GM18873 (cell line): ENCODE results near the gene WDR43.

ENCODE experiments used
- ATAC-seq: cut with Tn5 transposase; IDR thresholded peaks from one replicate; pipeline ENCODE4 v1.9.1; 2021; ENCODE audit warnings: mild to moderate bottlenecking, moderate library complexity, moderate number of reproducible peaks; ENCODE audit not compliant: unreplicated experiment, low FRiP score

WDR43 gene

DNA sequence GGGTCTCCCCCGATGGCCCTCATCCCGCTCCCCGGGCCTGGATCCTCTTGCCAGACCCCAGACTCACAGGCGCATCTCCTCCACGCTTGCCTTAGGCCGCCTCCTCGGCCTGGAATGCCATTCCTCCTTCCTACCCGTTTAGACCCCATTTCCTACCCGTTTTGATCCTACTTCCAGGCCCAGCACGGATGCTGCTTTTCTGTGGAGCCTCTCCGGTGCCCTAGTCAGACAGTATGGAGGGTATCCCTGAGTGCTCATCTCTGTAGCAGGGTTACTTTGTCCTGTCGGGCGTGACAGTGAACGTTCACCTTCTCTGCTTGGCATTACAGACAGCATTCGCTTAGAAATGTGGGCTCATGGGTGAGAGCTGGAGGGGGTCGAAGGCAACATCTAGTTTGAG, 96.0 kb downstream of the WDR43 start:
- no peak for ATAC-seq

DNA sequence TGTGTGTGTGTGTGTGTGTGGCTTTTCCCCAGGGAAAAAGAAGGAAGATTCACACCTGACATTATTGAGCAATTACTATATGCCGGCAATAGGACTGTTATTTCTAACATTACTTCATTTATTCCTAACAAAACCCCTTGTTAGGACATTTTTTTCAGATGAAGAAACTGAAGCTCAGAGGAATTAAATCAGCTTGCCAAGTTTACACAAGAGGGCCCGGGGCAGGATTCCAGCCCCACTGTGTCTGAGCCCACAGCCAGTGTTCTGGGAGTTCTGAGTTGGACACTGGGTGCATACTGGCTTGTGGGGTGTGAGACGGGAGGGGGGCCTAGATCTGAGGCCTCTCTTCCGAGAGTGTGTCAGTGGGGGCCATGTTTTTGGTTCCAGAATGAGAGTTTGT, 96.6 kb downstream of the WDR43 start:
- no peak for ATAC-seq

DNA sequence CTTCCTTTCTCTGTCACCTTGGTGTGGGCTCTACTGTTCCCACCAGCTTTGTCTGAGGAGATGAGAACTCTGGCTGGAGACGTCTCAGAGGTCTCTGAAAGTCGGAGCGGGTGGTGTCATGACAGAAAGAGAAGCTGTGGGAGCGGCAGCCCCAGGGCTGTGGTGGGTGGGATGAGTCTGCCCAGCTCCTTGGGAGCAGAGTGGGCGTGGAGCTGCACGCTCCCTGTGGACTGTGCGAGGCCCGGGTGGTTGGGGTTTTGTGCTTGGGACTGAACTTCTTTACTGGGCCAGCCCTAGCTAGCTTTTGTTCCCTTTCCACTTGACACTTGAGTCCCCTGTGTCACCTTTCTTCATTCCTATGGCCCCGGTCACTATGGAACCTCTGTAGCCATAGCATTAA, 97.0 kb downstream of the WDR43 start:
- no peak for ATAC-seq

DNA sequence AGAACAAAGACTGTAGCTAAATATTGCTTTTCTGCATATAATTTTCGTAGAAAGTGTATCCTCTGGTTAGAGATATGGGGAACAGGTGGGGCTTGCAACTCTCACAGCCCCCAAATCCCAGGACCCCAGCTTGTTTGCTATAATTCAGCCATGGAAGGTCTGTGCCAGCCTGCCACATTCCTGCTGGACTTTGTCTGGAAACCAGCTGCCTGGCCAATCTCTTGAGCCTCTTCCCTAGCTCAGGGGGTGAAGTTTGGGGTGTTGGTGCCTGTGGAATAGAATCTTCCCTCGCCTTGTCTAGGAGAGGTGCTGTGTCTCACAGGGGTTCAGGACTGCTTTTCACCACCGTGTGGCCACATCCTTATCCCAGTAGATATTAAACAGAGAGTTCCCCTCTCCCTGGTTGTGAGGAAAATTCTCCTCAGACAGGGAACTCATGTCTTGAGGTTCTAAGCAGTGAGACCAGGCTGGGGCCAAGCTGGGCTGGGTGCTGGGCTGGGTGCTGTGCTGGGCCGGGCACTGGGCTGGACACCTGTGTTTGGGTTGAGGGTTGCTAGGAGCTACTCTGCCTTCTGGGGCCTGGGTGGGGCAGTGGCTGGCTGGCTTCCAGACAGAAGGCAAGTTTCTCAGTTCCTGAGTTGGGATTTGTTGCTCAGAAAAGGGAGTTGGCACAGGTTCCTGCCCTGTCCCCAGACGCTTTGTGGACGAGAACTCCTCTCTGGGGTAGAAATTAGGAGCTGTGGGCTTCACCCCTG, 98.9 kb downstream of the WDR43 start:
- ATAC-seq, result no peak

DNA sequence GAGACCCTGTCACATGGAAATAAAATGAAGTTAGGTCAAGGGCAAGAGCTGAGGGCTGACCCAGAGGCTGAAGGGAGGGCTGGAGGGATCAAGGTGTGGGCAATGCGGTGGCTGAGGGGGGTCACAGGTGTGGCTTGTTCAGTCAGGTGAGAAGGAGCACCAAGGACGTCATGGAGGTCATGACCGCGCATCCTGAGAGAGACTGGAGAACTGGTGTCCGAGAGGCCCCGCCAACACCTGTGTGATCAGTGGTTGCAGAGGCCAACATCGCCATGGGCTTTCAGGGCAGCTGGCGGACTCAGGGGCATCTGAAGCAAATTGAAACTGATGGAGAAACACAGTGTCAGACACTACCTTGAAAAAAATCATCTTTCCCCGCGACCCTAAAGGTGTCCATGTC, 99.6 kb downstream of the WDR43 start:
- ATAC-seq, result no peak

DNA sequence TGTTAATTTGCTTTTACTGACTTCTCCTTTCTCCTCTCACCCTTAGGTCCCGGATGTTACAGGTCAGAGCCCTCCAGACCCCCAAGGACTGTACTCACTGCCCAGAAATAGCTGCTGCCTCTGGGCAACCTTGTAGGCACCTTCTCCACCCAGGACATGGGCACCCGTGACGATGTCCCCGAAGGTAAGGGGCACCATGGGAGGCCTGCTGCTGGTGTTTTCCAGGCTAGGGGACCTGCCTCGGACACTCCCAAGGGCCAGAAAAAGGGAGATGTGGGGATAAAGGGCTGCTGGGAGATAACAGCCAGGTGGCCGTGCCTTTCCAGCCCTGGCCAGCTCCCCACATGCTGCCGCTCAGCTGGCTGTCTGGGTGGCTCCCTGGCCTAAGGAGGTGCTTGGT, 100.2 kb downstream of the WDR43 start:
- ATAC-seq, result no peak

DNA sequence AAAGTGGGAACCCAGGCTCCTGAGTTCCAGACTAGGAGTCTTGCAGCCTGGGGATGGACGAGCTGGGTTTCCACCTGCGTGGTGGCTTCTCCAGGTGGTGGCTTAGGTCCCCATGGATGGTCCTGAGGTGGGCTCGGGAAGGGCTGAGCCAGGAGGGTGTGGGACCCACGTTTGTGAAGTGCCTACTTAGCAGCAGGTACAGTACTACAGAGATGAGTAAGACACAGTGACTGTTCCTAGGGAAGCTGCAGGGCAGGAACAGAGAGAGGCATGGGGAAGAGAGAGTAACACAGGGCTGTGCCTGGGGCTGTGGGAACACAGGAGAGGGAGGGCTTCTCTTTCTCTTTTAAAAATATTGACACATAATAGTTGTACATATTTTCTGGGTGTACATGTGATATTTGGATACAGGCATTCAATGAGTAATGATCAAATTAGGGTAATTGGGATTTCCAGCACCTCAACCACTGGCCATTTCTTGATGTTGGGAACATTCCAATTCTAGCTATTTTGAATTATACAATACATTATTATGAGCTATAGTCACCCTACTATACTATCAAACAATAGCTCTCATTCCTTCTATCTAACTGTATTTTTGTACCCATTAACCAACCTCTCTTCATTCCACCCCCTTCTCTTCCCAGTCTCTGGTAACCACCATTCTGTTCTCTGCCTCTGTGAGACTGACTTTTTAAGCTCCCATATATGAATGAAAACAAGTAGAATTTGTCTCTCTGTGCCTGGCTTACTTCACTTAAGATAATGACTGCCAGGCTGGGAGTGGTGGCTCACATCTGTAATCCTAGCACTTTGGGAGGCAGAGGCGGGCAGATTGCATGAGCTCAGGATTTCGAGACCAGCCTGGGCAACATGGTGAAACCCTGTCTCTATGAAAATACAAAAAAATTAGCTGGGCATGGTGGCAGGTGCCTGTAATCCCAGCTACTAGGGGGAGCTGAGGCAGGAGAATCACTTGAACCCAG, 101.6 kb downstream of the WDR43 start:
- no peak for ATAC-seq

DNA sequence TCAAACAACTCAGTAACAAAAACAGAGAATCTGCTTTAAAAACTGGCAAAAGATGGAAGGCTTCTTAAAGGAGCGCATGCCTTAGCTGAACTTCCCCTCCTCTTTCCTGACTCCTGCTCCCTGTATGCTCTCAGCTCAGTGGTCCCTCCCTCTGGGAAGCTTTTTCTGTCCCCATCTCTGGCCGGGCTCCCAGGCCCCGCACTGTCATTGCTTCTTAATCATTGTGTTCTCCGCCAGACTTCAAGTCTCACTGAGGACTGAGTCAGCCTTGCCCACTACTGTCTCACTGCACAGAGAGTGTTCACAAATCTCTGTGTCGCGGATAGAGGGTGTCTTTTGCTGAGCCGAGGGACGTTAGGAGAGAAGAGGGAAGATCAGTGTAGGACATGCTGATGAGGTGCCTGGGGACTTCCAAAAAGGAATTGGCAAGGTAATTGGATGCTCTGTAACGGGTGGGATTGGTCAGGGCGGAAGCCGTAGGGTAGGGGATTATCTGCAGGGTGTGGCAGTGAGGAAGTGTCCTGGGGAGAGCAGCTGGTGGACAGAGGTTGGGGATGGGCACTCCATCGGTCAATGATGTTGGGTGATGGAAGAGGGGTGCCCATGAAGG, 102.9 kb downstream of the WDR43 start:
- no peak for ATAC-seq
